Activated T-cell treated with anti-CD3 and anti-CD28 coated beads, Interleukin-2, amount 50 U/mL, for 48 hours (primary cell): Measurements from ENCODE around the gene UPF1.

Experiments used
- DNase-seq, 2 experiments: peaks; one replicate each; pipeline ENCODE4 v3.0.0-alpha.2; 2020

UPF1 gene

GRCh38 chr19:18831524-18832305 lies at the start of gene UPF1:
Gene UPF1, plus strand, starts transcription at chr19:18831959. Its CDS starts 251 bp downstream, at chr19:18832210.
- DNase-seq = peak; percentile 93 to 96

- DNase-seq = no peak
Observed at GRCh38 chr19:18782559-18783225, 49.1 kb upstream of the UPF1 start.

- no peak for DNase-seq
Observed at GRCh38 chr19:18783958-18784785, 47.6 kb upstream of the UPF1 start.

- DNase-seq = no peak
Observed at GRCh38 chr19:18784786-18785120, 47.0 kb upstream of the UPF1 start.

- peak; percentile 85 to 86 for DNase-seq
Observed at GRCh38 chr19:18785179-18786124, 46.3 kb upstream of the UPF1 start.

- peak in 1 of 2 experiments; percentile 34 for DNase-seq
Observed at GRCh38 chr19:18788529-18789421, 43.0 kb upstream of the UPF1 start.

- DNase-seq = no peak
Observed at GRCh38 chr19:18789422-18789869, 42.3 kb upstream of the UPF1 start.

- DNase-seq = peak; percentile 38 to 54
Observed at GRCh38 chr19:18789883-18790565, 41.7 kb upstream of the UPF1 start.

GRCh38 chr19:18790566-18791314 lies 41.0 kb upstream of the UPF1 start, which contains the start of gene COMP:
Gene COMP, minus strand, starts transcription at chr19:18791305. Its CDS starts 36 bp downstream, at chr19:18791269.
- DNase-seq = no peak

- DNase-seq = no peak
Observed at GRCh38 chr19:18791315-18791678, 40.5 kb upstream of the UPF1 start.

GRCh38 chr19:18792661-18793060 lies 39.1 kb upstream of the UPF1 start:
- no peak for DNase-seq

- DNase-seq = no peak
Observed at GRCh38 chr19:18793144-18794028, 38.4 kb upstream of the UPF1 start.

GRCh38 chr19:18794029-18794313 lies 37.8 kb upstream of the UPF1 start:
- DNase-seq = no peak

- no peak for DNase-seq
Observed at GRCh38 chr19:18794692-18795091, 37.1 kb upstream of the UPF1 start.

GRCh38 chr19:18795540-18795939 lies 36.2 kb upstream of the UPF1 start:
- DNase-seq = no peak

GRCh38 chr19:18796239-18796638 lies 35.5 kb upstream of the UPF1 start:
- no peak for DNase-seq

GRCh38 chr19:18798384-18799352 lies 33.1 kb upstream of the UPF1 start:
- no peak for DNase-seq
